GM12875 (cell line): ENCODE results near the gene ROR1.
"Not testable (repeated sequence)": the region's sequence is repeated elsewhere in the genome, so short reads cannot be mapped to it uniquely, and the experiment has no call there.

ENCODE experiments used
- H3K4me3 ChIP-seq: one replicate; pipeline ENCODE4 v1.5.1; 2011; ENCODE audit warnings: low read depth, low read length, control low read depth
- TF ChIP-seq, protein P1 (sequence below): IDR thresholded peaks from 2 replicates; pipeline ENCODE4 v1.5.1; 2011; ENCODE audit warnings: low read depth, mild to moderate bottlenecking, control low read depth, inconsistent platforms, low read length, moderate library complexity, borderline replicate concordance; ENCODE audit not compliant: insufficient read depth

ROR1 gene

DNA sequence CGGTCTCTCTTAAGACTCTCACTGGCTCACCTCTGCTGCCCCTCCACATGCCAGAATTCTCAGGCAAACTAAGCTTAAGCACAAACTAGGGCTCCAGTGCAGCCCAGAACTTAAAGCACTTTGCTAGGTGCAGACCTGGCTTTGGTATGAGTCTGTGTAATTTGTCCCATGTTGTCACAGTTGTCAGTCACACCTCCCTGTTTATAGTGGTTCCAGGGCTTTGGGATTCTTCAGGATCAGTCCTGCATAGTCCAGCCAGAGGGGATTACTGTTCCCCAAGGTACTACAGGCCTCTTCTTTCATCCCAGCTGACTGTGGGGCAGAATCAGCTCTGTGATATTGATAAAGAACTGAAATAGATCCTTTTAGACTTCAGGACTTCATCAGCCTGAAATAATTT is 324.6 kb downstream of the ROR1 start:
- no peak overlapping the region for H3K4me3 ChIP-seq
- TF ChIP-seq, protein P1, sequence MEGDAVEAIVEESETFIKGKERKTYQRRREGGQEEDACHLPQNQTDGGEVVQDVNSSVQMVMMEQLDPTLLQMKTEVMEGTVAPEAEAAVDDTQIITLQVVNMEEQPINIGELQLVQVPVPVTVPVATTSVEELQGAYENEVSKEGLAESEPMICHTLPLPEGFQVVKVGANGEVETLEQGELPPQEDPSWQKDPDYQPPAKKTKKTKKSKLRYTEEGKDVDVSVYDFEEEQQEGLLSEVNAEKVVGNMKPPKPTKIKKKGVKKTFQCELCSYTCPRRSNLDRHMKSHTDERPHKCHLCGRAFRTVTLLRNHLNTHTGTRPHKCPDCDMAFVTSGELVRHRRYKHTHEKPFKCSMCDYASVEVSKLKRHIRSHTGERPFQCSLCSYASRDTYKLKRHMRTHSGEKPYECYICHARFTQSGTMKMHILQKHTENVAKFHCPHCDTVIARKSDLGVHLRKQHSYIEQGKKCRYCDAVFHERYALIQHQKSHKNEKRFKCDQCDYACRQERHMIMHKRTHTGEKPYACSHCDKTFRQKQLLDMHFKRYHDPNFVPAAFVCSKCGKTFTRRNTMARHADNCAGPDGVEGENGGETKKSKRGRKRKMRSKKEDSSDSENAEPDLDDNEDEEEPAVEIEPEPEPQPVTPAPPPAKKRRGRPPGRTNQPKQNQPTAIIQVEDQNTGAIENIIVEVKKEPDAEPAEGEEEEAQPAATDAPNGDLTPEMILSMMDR: no peak

DNA sequence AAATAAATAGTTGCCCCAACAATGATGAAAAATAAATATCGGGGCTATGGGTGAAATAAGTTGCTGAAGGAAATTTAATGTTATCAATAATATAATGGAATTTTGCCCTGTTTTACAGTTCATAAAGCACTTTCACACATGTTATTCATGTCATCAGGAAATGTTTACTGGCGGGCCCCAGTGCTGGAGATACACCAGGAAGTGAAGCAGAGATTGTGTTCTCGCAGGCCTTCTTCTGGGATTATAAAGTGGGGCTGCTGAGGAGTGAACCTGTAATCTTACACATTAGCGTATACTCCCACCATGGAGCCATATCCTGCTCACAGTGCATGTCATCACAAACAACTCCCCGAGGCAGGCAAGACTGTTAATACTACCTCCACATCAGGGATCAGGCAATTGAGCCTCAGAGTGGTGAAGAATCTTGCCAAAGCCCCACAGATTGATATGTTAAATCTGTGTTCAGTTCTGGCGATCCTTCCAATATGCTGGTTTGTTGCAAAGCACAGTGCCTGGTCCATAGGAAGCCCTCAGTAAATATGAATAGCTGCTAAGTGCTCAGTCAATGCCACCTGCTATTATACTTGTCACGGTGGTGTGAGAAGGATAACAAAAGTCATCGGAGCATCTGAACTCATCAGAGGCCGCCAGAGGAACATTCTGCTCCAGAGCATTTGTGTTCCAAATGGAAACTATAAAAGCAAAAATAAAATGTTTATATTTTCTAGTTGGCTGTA is 325.2 kb downstream of the ROR1 start:
- TF ChIP-seq, protein P1: no peak
- H3K4me3 ChIP-seq: no peak overlapping the region

DNA sequence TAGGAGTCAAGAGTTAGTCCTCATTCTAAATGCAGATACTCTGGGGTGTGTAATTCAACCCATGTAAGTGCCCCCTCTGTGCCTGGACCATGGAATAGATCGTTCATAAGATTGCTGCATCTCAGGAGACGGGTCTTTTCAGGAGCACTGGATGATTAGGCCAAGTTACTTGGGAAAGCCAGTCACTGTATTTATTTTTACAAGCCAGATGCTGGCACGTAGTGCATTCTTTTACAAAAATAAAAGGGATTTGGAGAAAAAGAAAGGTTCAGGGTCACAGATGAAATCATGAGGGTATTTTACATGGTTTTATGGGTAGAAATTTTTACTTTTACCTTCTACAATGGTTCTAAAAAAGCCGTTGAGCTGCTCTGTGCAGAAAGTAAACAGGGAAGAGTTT is 327.0 kb downstream of the ROR1 start:
- H3K4me3 ChIP-seq: no peak overlapping the region
- TF ChIP-seq, protein P1: no peak

DNA sequence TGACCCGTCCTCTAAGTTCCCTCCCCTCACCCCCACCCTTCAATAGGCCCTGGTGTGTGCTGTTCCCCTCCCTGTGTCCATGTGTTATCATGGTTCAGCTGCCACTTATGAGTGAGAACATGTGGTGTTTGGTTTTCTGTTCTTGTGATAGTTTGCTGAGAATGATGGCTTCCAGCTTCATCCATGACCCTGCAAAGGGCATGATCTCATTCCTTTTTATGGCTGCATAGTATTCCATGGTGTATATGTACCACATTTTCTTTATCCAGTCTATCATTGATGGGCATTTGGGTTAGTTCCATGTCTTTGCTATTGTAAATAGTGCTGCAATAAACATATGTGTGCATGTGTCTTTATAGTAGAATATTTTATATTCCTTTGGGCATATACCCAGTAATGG is 330.8 kb downstream of the ROR1 start:
- not testable (repeated sequence) for H3K4me3 ChIP-seq

DNA sequence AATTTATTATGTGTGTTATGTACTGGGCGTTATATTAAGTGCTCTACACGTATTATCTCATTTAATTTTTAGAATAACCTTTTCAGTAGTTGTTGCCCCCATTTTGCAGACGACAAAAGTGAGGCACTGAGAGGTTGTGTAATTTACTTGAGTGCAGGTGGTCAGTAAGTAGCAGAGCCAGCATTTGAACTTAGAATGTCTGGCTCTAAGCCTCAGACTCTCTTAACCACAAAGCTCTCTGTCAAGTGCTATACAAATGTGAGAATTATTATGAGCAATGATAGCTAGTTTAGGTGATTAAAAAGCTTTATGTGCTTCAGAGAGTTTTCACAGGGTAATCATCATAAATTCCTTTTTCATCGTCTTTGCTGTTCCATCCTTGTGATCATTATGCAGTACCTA is 333.3 kb downstream of the ROR1 start:
- TF ChIP-seq, protein P1: no peak
- H3K4me3 ChIP-seq: no peak overlapping the region

DNA sequence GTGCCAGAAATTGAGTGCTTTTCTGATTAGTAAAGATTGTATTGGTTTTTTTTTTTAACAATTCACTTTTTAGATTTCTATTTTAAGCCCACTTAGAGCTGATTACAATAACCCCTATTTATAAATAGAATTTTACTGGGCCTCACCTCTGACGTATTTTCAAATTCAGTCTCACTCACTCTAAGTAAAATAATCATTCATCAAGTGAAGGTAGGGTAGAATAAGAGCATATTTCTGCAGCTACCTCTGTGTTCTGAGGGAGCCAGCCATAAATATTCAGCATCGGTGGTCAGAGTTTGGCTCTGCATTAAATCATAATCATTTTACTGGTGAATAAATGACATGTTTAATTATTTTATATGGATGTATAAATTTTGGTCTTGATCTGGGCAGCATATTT is 333.8 kb downstream of the ROR1 start:
- TF ChIP-seq, protein P1: no peak
- H3K4me3 ChIP-seq: no peak overlapping the region

DNA sequence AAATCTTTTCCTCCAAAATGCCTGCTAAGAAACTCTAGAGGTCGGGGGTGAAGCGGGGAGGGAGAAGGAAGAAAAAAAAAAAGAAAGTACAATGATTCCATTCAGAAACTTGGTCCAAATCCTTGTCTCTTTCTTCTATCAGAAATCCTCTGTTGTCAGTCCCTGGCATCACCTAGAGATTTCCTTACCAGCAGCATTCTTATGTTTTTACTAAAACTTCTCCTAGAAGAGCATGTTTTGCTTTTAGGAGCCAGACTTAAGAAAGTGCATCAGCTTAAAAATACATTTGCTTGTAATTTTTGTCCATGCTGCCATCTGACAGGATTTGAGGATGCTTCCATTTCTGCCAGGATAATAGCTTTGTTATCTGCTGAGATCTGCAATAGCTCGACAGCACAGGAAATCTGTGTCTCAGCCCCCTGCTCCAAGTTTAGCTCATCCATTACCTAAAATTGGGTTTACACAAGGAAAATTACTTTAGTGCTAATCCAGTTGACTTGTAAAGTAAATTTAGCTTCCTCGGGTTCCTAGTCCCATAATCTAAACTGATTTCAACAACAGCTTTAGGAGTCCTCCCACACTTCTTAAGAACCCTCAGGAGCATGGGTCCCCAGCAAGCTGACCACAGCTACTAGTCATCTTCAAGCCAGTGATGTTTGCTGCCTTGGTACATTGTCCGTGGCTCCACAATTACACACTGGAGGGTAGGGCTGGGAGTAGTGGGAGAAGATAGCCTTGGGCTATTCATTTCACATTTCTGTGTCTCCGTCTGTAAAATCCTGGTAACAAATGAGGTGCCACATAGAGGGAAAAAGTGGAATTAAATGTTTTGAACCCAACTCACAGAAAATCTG is 337.3 kb downstream of the ROR1 start:
- no peak overlapping the region for H3K4me3 ChIP-seq
- TF ChIP-seq, protein P1: no peak
